Measurements from ENCODE around the gene ZBTB25.

DNA sequence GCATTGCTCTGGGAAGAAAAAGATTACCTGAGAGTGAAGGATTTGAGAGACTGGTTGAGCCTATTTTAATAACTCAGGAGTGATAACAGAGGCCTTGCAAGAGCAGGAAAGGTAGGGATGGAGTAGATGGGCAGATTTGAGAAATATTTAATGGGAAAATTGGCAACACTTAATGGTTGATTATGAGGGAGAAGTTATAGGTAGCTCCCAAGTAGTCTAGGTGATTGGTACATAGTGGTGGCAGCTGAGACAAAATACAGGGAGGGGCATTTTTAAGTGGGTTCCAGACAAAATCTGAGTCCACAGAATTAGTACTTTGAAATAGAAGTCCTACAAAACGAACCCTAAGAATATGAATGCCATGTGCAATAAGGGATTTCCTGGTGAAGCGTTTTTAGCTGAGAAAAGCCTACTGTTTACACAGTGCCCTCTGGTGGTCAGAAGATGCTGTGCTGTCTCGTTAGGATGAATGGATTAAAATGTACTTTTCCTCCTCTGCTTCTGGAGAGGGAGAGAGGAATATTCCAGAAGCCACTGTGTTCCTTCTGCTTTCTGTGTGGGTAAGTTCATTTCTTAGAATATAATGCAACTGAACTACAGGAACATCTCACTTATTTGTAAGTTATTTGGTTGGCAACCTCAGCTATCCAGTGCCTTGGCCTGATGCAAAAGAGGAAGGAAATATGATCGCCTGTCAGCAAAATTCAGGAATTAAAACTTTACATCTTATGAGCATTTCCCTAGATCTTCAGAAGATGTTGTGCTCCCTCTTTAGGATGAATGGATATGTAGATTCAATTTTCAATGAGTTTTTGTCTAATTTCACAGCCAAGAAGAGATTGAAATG, 7.4 kb upstream of the ZBTB25 start:
- TF ChIP-seq, protein P1, sequence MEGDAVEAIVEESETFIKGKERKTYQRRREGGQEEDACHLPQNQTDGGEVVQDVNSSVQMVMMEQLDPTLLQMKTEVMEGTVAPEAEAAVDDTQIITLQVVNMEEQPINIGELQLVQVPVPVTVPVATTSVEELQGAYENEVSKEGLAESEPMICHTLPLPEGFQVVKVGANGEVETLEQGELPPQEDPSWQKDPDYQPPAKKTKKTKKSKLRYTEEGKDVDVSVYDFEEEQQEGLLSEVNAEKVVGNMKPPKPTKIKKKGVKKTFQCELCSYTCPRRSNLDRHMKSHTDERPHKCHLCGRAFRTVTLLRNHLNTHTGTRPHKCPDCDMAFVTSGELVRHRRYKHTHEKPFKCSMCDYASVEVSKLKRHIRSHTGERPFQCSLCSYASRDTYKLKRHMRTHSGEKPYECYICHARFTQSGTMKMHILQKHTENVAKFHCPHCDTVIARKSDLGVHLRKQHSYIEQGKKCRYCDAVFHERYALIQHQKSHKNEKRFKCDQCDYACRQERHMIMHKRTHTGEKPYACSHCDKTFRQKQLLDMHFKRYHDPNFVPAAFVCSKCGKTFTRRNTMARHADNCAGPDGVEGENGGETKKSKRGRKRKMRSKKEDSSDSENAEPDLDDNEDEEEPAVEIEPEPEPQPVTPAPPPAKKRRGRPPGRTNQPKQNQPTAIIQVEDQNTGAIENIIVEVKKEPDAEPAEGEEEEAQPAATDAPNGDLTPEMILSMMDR (conservative IDR thresholded peaks at IDR 0.05 in 1 of 2, IDR thresholded peaks at IDR 0.05 in 1 of 2; ENCODE audit: low read depth in 1 of 2, low read length in 2 of 2) = peak; percentile 78 to 93
- no peak for TF ChIP-seq EZH2 (IDR thresholded peaks at IDR 0.05; ENCODE audit: low read length, missing control alignments)
